ENCODE data around the gene VSTM5.
"Not testable (repeated sequence)": the region's sequence is repeated elsewhere in the genome, so short reads cannot be mapped to it uniquely, and the experiment has no call there.

VSTM5 gene

DNA sequence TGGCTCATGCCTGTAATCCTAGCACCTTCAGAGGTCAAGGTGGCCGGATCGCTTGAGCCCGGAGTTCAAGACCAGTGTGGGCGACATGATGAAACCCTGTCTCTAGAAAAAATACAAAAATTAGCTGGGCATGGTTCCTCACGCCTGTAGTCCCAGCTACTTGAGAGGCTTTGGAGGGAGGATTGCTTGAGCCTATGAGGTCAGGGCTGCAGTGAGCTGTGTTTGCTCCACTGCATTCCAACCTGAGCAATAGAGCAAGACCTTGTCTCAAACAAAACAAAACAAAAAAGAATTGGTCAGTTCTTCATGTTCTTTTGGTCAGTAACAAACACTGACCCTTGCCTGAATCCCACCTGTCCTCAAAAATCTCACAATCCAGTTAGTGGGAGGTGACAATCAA is 36.7 kb upstream of the VSTM5 start:
- H3K36me3 ChIP-seq (ENCODE audit: control insufficient read depth, low read length): no peaks in the 10 kb centered on the region
- H3K9me2 ChIP-seq (replicated peaks; ENCODE audit: control insufficient read depth, low read length): no peaks in the 10 kb centered on the region
- no peak overlapping the region for H3K4me3 ChIP-seq (ENCODE audit: low read length)
- no peaks in the 10 kb centered on the region for H3K4me1 ChIP-seq (ENCODE audit: control insufficient read depth, low read length)
- H3F3A ChIP-seq (ENCODE audit: control insufficient read depth, insufficient read depth): no peaks in the 10 kb centered on the region
- no peak overlapping the region for H3K27ac ChIP-seq (ENCODE audit: low read depth, low read length)
- peaks cover 2% of the 10 kb centered on the region; the same call in 1 of the 2 replicates for H3K27me3 ChIP-seq (ENCODE audit: control insufficient read depth, low read length)
- H4K20me1 ChIP-seq (ENCODE audit: control insufficient read depth, insufficient read depth, low read depth, low read length): no peaks in the 10 kb centered on the region
- H3K9me3 ChIP-seq (ENCODE audit: control insufficient read depth, insufficient read depth, low read length): 0 out of 2 replicates have a peak, but pooled peaks cover 5% of the 10 kb centered on the region
- no peaks in the 10 kb centered on the region for H3K79me2 ChIP-seq (ENCODE audit: control insufficient read depth, low read length)
- no peak overlapping the region for H3K4me2 ChIP-seq (ENCODE audit: low read length)
- TF ChIP-seq, protein P1, sequence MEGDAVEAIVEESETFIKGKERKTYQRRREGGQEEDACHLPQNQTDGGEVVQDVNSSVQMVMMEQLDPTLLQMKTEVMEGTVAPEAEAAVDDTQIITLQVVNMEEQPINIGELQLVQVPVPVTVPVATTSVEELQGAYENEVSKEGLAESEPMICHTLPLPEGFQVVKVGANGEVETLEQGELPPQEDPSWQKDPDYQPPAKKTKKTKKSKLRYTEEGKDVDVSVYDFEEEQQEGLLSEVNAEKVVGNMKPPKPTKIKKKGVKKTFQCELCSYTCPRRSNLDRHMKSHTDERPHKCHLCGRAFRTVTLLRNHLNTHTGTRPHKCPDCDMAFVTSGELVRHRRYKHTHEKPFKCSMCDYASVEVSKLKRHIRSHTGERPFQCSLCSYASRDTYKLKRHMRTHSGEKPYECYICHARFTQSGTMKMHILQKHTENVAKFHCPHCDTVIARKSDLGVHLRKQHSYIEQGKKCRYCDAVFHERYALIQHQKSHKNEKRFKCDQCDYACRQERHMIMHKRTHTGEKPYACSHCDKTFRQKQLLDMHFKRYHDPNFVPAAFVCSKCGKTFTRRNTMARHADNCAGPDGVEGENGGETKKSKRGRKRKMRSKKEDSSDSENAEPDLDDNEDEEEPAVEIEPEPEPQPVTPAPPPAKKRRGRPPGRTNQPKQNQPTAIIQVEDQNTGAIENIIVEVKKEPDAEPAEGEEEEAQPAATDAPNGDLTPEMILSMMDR (IDR thresholded peaks at IDR 0.05; ENCODE audit: low read depth, low read length, poor library complexity, severe bottlenecking): no peak
- TF ChIP-seq EZH2phosphoT487 (IDR thresholded peaks at IDR 0.05; ENCODE audit: borderline replicate concordance, low read length): no peak

DNA sequence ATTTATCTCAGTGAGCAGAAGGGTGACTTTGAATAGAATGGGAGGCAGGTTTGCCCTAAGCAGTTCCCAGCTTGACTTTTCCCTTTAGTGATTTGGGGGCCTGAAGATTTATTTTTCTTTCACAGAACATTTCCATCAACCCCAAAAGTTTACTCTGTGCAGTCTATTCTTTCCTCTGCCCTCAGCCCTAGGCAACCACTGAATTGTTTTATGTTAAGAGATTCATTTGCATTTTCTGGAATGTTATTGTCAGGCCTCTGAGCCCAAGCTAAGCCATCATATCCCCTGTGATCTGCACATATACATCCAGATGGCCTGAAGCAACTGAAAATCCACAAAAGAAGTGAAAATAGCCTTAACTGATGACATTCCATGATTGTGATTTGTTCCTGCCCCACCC is 28.7 kb upstream of the VSTM5 start:
- not testable (repeated sequence) for H3K9me3 ChIP-seq (ENCODE audit: control insufficient read depth, insufficient read depth, low read length); H3K36me3 ChIP-seq (ENCODE audit: control insufficient read depth, low read length); H3K79me2 ChIP-seq (ENCODE audit: control insufficient read depth, low read length); H3K27ac ChIP-seq (ENCODE audit: low read depth, low read length); H3K4me1 ChIP-seq (ENCODE audit: control insufficient read depth, low read length); H3K4me3 ChIP-seq (ENCODE audit: low read length); H4K20me1 ChIP-seq (ENCODE audit: control insufficient read depth, insufficient read depth, low read depth, low read length); H3K4me2 ChIP-seq (ENCODE audit: low read length); H3F3A ChIP-seq (ENCODE audit: control insufficient read depth, insufficient read depth); H3K9me2 ChIP-seq (replicated peaks; ENCODE audit: control insufficient read depth, low read length); H3K27me3 ChIP-seq (ENCODE audit: control insufficient read depth, low read length)

DNA sequence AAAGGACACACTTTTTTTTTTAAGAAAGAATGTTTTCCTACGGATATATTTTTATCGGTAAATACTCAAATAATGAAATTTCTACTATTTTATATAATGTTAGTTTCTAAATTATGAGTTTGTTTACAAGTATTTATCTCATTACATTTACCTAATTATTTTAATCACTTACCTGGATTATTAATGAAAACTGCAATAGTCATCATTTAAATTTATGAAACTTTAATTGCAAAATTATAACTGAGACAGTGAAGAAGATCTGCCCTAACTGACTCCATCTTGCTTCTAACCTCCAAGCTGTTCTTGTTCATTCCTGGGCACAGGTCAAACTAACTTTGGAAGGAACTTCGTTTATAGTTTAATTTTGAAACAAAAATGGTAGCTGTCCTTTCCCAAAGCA is 25.2 kb upstream of the VSTM5 start:
- Histone ChIP-seq H3K4me3 (ENCODE audit: low read length) (no peak overlapping the region), H3F3A (ENCODE audit: control insufficient read depth, insufficient read depth) (no peaks in the 10 kb centered on the region), H3K4me1 (ENCODE audit: control insufficient read depth, low read length) (no peaks in the 10 kb centered on the region), H3K9me3 (ENCODE audit: control insufficient read depth, insufficient read depth, low read length) (no peaks in the 10 kb centered on the region), H4K20me1 (ENCODE audit: control insufficient read depth, insufficient read depth, low read depth, low read length) (no peaks in the 10 kb centered on the region), H3K79me2 (ENCODE audit: control insufficient read depth, low read length) (no peaks in the 10 kb centered on the region), H3K9me2 (replicated peaks; ENCODE audit: control insufficient read depth, low read length) (no peaks in the 10 kb centered on the region), H3K4me2 (ENCODE audit: low read length) (no peak overlapping the region), H3K27me3 (ENCODE audit: control insufficient read depth, low read length) (0 out of 2 replicates have a peak, but pooled peaks cover 3% of the 10 kb centered on the region), H3K36me3 (ENCODE audit: control insufficient read depth, low read length) (no peaks in the 10 kb centered on the region), H3K27ac (ENCODE audit: low read depth, low read length) (no peak overlapping the region)
- no peak for TF ChIP-seq EZH2phosphoT487 (IDR thresholded peaks at IDR 0.05; ENCODE audit: borderline replicate concordance, low read length)
- TF ChIP-seq, protein P1 (IDR thresholded peaks at IDR 0.05; ENCODE audit: low read depth, low read length, poor library complexity, severe bottlenecking): no peak

DNA sequence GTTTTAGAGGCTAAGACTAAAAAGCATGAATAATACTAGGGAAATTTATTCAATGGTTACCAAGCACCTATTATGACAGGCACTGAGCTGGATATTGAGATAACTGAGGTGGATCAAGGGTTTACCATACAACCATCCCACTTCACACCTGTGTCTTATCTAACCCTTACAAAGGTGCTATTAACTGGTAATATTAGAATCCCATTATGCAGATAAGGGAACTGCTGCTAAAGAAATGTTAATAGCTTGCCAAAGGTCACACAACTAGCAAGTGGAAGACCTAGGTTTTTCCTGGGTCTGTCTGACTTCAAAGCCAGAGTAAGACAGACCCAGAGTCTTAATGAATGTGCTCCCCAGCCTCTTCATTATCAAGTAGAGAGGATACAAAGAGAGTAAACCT is 21.1 kb upstream of the VSTM5 start:
- no peak for TF ChIP-seq EZH2phosphoT487 (IDR thresholded peaks at IDR 0.05; ENCODE audit: borderline replicate concordance, low read length)
- TF ChIP-seq, protein P1 (IDR thresholded peaks at IDR 0.05; ENCODE audit: low read depth, low read length, poor library complexity, severe bottlenecking): no peak
- Histone ChIP-seq H3K36me3 (ENCODE audit: control insufficient read depth, low read length) (no peaks in the 10 kb centered on the region), H3K4me3 (ENCODE audit: low read length) (no peak overlapping the region), H3K27me3 (ENCODE audit: control insufficient read depth, low read length) (0 out of 2 replicates have a peak, but pooled peaks cover 3% of the 10 kb centered on the region), H3K9me3 (ENCODE audit: control insufficient read depth, insufficient read depth, low read length) (no peaks in the 10 kb centered on the region), H3K9me2 (replicated peaks; ENCODE audit: control insufficient read depth, low read length) (no peaks in the 10 kb centered on the region), H3K4me2 (ENCODE audit: low read length) (no peak overlapping the region), H3F3A (ENCODE audit: control insufficient read depth, insufficient read depth) (no peaks in the 10 kb centered on the region), H3K79me2 (ENCODE audit: control insufficient read depth, low read length) (no peaks in the 10 kb centered on the region), H3K4me1 (ENCODE audit: control insufficient read depth, low read length) (no peaks in the 10 kb centered on the region), H4K20me1 (ENCODE audit: control insufficient read depth, insufficient read depth, low read depth, low read length) (no peaks in the 10 kb centered on the region), H3K27ac (ENCODE audit: low read depth, low read length) (no peak overlapping the region)

Measured in DOHH2 (cell line).